HG02852 (cell line): ENCODE measurements around the gene ENPP3.
A peak's percentile ranks its signal among the peaks of the same experiment; 100 is the strongest.
"Not testable (repeated sequence)": the region's sequence is repeated elsewhere in the genome, so short reads cannot be mapped to it uniquely, and the experiment has no call there.

Experiments used
- ATAC-seq: cut with Tn5 transposase; IDR thresholded peaks from one replicate; pipeline ENCODE4 v1.9.1; 2021; ENCODE audit warnings: mild to moderate bottlenecking, moderate library complexity; ENCODE audit not compliant: unreplicated experiment

The ENPP3 gene

GRCh38 chr6:131682442-131682841 is 45.3 kb downstream of the ENPP3 start:
- no peak for ATAC-seq

DNA sequence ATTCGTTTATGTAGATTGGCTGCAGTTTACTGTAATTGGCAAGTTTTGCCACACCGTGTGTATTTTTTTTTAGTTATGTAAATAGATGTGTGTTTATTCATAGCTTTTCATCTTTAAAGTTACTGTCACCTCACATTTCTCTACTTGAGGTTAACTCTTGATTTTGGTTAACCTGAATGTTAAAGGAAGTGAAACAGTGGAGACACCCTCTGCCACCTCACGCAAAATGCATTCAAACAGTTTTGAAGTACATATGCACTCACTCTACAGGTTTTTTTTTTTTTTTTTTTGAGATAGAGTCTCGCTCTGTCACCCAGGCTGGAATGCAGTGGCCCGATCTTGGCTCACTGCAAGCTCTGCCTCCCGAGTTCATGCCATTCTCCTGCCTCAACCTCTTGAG is 46.4 kb downstream of the ENPP3 start:
- ATAC-seq = peak; percentile 66

DNA sequence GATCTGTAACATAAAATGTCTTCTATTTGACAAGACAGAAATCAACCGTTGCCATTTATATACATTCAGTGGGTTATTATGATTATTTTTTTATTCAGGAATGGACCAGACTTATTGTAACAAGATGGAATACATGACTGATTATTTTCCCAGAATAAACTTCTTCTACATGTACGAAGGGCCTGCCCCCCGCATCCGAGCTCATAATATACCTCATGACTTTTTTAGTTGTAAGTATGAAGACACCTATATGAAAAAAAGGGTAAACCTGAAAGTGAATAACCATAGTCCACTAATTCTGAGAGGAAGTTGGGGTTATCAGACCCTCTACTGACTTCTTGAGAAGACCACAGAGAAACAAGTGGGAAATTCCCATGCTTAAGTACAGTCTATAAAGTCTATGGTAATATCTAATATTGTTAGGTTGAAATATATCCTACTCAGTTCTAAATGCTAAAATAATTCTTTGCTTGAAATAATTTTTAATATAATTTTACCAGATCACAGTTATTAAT is 48.2 kb downstream of the ENPP3 start:
- ATAC-seq = peak; percentile 56

DNA sequence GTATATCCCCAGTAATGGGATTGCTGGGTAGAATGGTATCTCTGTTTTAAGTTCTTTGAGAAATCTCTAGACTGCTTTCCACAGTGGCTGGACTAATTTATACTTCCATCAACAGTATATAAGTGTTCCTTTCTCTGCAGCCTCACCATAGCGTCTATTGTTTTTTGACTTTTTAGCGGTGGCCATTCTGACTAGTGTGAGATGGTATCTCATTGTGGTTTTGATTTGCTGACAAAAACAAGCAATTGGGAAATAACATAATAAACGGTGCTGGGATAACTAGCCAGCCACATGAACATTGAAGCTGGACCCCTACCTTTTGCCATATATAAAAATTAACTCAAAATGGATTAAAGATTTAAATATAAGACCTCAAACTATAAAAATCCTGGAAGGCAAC is 49.9 kb downstream of the ENPP3 start:
- ATAC-seq = no peak

DNA sequence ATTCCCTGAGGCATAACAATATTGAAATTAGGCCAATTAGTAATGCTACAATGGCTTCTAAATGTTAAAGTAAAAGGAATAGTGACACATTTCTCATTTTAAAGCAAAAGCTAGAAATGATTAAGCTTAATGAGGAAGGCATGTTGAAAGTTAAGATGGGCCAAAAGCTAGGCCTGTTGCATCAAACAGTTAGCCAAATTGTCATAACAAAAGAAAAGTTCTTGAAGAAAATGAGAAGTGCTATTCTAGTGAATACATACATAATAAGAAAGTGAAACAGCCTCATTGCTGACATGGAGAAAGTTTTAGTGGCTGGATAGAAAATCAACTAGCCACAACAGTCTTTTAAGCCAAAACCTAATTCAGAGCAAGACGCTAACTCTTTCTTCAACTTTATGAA is 51.2 kb downstream of the ENPP3 start:
- ATAC-seq = peak; percentile 73

DNA sequence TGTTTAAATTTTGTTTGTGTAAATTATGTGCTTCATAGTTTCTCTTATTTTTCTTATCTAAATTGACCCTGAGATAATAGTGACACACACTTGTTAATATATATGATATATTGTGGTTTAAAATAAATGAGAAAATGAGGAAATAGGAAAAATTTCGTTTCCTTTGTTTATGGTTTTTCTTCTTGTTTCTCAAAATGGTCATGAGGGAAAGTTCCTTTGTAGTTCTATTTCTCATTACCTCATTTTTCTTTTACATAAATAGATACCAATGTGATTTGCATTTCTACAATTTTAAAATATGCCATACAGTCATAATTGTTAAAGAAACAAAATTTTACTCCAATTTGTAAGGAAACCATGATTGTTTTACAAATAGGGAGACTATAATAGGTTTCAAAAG is 54.9 kb downstream of the ENPP3 start:
- no peak for ATAC-seq

DNA sequence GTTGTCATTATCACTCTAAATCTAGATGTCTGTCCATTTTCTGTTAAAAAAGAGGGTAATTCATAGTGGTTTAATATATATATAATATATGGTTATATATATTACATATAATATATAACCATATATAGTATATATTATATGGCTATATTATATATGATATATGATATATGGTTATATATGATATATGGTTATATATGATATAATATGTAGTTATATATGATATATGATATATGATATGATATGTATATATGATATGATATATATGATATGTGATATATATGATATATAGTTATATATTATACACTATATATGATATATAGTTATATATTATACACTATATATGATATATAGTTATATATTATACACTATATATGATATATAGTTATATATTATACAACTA is 55.5 kb downstream of the ENPP3 start:
- no peak for ATAC-seq

DNA sequence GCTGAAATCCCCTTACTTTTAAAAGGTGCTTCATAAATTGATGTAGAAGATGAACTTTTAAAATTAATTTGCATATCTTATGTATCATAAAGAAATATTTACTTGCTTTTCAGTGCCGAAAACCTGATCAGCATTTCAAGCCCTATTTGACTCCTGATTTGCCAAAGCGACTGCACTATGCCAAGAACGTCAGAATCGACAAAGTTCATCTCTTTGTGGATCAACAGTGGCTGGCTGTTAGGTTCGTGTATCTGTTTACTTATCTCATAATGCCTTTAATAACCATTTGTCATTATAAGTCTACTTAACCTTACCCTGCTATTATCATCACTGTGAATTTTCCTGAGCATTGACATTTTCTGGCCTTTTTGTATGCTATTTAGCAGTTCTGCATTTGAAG is 56.3 kb downstream of the ENPP3 start:
- ATAC-seq = no peak

DNA sequence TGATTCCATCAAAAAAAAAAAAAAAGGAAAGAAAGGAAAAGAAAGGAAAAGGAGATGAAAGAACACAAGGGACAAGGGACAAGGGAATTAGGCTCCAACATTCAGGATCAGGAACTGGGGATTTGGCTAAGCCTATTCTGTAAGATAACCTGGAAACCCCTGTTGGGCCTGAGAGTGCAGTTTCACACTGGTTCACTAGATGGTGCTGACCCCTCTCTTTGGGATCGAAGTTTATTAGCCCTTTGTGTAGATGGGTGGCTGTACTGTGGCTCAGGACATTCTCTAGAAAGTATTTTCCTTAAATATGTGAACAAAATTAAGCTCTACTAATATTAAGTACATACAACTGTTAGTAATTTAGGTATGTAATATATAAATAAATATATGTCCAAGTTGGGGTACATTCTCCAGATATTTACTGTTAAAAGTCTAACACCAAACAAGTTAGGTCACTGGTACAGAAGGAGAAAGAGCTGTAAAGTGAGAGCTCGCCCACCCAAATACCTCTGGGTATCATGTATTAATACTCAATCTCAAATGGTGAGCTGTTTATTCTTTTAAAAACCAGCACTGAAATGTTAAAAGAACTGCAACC is 57.8 kb downstream of the ENPP3 start:
- peak; percentile 95 for ATAC-seq

- no peak for ATAC-seq
Measured at GRCh38 chr6:131696956-131697355, 59.9 kb downstream of the ENPP3 start.

GRCh38 chr6:131700851-131701250 is 63.7 kb downstream of the ENPP3 start:
- not testable (repeated sequence) for ATAC-seq

DNA sequence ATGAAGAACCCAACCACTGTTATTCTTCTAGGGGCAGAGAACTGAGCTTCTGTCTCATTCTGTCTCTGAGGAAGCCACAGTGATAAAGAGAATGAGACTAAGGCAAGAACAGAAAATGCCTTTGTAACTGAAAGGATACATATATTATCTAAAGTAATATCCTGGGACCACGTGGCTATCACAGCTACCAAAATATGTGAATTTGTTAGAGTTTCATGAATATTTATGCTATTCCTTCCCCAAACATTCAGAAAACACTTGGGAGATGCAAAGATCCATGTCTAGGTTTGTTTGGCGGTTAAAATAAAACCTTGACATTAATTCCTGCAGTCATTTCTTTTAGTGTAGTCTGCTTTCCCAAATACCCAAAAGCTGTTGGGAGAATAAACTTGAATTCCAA is 66.8 kb downstream of the ENPP3 start:
- ATAC-seq = not testable (repeated sequence)

DNA sequence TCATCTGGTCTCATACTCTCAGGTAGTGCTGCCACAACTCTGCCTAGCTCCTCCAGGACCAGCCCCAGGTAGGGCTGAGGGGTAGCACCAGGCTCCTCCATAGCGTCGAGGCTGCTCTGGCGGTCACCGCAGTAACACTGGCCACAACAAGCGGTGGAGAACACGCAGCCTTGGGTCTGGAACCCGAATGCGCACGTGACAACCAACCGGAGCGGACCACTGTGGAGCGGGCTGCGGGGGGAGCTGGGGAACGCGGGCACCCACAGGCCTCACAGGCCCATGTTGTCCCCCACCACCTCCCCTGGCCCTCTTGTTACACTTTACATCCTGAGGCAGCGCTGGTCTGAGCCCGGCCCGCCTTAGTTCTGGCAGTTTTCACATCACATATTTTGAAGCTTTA is 73.8 kb downstream of the ENPP3 start, which contains the start of gene CTAGE9:
CTAGE9 (minus strand) TSS at position 101 of the 400 bp plus-strand sequence; CDS start at position 101, 0 bp downstream.
- not testable (repeated sequence) for ATAC-seq

DNA sequence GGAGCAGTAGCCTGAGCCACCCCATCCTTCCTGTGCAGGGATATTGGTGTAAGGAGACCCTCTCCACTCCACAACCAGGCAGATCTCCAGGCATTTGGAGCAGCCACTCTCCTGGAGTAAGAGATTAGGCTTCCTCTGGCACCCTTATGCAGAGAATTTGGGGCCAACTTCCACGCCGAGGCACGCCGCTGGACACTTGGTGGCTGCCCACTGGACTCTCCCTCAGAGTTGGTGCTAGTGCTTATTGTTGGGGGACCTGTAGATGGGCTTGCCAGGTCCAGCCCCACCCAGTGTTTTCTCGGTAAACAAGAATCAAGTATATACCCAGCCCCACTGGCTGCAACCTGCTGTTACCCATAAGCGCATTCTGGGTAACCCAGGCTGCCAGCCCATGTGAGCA is 78.5 kb downstream of the ENPP3 start:
- ATAC-seq = peak; percentile 48

GRCh38 chr6:131717836-131718542 is 80.9 kb downstream of the ENPP3 start:
- no peak for ATAC-seq

DNA sequence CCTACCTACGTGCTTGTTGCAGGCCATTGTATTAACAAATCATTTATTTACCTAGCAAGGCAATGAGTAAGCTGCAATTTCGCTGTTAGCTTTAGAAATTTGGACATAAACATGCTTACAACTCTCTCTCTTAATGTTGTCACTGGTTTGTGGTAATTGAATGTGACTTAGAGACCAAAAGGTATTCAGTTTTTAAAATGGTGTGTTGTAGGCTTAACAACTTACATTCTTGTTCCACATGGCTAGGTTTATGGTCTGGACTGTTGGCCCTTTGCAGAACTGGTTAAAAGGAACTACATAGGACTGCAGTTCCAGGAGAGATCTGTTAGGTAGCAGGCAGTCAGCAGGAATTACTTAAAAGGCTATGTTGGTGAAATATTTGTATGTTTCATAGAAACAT is 84.1 kb downstream of the ENPP3 start:
- ATAC-seq = no peak

- no peak for ATAC-seq
Measured at GRCh38 chr6:131724114-131724513, 87.0 kb downstream of the ENPP3 start.

DNA sequence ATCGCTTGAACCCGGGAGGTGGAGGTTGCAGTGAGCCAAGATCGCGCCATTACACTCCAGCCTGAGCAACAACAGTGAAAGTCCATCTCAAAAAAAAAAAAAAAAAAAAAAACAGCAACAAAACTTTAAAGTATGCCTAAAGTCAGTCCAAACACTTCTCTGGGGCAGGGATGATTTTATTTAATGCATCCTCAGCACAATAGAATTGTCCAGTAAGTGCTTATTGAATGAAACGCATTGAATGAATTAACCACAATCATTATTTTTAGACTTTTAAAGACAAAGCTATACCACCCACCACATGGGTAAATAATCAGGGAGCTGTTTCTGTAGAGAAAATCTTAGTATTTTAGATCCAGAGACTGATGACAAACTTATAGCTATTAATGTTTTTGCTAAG is 90.4 kb downstream of the ENPP3 start:
- no peak for ATAC-seq

DNA sequence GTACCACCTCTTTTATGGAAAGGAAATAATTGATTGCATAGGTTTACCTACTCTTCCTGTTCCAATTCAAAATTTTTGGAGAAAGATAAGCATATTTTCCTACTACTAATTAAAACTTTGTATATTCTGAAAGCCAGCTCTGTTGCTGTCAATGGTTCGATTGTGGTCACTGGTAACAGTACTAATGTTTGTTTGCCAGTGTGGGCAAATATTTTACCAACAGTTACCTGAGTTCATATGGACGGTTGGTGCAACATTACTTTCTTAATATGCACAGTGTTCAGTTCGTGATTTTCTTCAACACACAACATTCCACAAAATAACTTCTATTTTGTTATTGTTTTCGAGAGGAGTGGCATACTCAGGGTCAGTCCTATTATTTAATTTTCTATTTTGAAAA is 90.8 kb downstream of the ENPP3 start:
- no peak for ATAC-seq

- ATAC-seq = no peak
Measured at GRCh38 chr6:131728296-131728939, 91.3 kb downstream of the ENPP3 start.

- no peak for ATAC-seq
Measured at GRCh38 chr6:131729550-131729949, 92.4 kb downstream of the ENPP3 start.

DNA sequence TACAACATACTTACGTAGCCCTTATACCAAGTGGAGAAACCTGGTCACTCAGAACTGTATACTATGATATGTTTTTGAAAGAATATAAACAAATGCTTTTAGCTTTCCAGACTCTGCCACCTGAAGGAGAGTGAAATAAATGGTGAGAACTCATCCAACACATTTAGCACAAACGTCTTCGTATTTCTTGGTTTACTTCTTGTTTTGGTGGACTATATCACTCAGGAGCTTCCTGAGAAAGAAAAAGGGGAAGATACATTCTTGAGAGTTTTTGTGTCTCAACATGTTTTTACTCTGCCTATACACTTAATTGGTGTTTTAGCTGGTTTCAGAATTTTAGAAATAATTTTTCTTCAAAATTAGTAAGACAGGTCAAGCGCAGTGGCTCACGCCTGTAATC is 93.2 kb downstream of the ENPP3 start:
- ATAC-seq = no peak
